GM21723 (cell line): ENCODE data around the gene BTBD10.

Experiments used
- ATAC-seq: cut with Tn5 transposase; IDR thresholded peaks from one replicate; pipeline ENCODE4 v1.9.1; 2021; ENCODE audit warnings: mild to moderate bottlenecking, moderate library complexity; ENCODE audit not compliant: unreplicated experiment

The BTBD10 gene

DNA sequence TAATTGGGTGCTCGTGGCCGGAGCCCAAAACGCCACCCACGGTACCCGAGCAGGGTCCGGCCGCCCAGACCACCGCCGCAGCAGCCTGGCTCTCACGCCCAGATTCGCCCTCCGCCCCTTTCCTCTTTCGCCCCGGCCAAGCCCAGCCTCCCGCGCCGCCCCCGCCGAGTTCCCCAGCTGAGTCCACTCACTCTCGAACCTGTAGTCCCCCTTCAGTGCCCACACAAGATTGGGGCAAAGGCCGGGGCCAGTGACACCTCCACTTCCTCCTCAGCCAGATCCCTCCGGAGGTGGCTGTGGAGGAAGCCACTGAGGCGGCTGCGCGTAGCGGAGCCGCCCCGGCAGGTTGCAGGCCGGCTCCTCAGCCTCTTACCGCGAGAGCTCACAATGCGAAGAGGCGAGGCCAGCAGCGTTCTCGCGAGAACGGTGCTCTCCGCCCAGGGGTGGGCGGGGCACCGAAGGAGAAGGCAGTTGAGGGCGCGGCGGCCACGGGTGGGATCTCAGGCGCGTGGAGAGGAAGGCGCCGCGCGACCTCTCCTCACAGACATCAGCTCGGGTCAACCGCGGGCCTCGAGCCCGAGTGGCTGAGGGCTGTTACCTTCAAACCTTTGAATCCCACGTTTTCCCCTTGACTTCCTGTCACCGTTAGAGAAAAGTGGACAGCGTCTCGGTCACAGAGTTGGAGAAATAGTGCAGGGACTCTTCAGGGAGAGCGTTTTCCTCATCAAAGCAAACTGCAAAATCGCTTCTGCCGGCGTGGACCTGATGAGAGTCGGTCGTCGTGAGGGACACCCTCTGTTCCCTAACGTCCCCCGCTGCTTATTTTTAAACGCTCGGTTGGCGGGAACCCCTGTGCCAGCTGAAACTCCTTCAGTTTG is at the start of gene BTBD10:
Gene BTBD10 (minus strand): TSS at position 322 of the 878 bp plus-strand sequence. CDS start 18,098 bp downstream, outside the sequence.
- peak; percentile 96 for ATAC-seq

DNA sequence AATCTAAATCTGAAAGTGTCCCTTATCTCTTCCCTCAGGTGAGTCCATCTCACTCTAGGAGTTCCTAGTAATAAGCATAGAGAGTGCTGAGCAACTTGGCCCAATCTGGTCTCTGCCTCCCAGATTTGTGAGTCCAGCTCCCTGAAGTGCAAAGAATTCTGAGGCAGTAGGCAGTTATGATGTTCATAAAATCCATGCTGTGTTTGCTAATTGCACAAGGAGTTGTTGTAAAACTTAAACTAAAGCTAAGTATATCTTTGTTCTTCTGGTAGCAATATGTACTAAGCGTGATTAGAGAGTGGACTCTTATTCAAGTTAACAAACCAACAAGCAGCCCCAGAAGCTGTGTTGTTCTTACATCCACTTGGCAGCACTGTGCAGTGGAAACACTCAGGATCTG is 40.4 kb upstream of the BTBD10 start:
- no peak for ATAC-seq

DNA sequence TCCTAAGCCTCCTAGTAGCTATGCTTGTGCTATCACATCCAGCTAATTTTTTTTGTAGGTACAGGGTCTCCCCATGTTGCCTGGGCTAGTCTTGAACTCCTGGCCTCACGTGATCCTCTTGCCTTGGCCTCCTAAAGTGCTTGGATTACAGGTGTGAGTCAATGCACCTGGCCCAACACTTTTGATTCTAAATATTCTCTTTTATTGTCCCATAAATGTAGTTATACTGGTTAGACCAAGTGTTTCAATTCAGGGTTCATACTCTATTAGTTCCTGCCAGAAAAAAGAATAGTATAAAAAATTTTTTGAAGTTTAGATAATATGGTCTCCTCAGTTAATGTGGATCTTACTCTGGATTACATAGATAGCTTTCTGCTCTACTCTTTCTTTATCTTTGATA is 39.5 kb upstream of the BTBD10 start:
- ATAC-seq, result no peak

DNA sequence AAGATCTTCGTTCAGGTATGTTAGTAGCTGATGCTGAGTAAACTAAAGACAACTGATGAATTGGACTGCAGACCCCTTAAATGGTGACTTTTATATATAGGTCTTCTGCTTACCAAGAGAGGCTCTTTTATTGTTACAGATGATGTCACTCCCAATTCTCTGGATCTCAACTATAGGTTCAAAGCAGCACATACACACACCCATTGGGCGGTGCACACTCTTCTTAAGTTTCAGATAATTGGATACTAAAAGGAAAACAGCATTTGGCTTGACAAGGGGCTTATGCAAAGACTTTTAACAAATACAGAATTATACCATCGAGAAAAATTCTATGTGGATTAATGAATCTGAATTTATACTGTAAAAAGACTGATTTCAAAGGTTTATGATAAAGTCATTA is 32.9 kb upstream of the BTBD10 start, which contains the start of gene PTH:
Gene PTH (minus strand): TSS at position 69 of the 400 bp plus-strand sequence. CDS start 3,142 bp downstream, outside the sequence.
- no peak for ATAC-seq

DNA sequence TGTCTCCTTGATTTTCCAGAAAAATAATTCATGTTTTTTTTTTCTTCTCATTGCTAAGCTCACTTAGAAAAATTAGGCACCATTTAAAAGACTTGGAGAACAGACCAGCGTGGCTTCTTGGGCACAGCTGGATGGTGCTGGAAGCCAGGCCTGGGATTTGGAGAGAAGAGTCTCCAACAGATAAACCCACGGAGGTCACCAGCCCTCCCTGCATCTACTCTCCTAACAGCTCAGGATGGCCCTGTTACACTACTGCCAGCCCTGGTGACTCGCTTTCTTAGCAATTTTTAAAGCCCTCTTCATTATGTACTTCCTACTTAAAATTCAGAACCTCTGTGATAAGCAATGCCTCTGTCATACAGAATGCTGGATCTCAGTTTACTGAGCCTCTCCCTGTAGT is 31.0 kb upstream of the BTBD10 start:
- no peak for ATAC-seq

DNA sequence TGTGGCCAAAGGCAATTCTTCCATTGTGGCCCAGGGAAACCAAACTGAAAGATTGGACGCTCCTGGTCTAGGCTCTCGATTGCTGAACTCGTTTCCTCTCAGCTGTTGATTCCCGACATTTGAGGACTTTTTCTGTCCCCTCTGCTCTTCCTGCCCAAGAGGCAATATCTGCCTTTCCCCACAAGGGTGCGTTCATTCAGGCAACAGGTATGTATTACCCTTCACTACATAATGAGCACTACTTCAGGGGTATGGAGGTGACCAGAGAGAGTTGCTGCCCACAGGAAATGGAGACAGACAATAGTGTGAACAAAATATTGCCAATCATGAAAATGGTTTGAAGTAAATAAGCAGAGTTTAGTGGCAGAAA is 24.6 kb upstream of the BTBD10 start:
- ATAC-seq, result peak; percentile 84

DNA sequence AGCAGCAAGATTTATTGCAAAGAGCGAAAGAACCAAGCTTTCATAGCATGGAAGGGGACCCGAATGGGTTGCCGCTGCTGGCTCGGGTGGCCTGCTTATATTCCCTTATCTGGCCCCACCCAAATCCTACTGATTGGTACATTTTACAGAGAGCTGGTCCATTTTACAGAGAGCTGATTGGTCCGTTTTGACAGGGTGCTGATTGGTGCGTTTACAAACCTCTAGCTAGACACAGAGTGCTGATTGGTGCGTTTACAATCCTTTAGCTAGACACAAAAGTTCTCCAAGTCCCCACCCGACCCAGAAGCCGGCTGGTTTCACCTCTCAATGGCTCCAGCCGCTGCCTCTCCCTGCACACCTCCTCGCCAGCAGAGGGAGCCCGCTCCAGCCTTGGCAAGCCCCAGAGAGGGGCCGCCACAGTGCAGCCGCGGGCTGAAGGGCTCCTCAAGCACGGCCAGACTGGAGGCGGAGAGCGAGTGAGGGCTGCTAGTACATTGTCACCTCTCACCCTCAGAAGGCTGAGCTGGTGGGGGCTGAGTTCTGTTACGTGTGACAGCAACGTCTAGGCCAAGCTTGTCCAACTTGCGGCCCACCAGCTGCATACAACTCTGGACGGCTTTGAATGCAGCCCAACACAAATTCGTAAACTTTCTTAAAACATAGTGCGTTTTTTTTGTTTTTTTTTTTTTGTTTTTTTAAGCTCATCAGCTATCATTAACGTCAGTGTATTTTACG is 24.1 kb upstream of the BTBD10 start:
- ATAC-seq, result peak; percentile 85

DNA sequence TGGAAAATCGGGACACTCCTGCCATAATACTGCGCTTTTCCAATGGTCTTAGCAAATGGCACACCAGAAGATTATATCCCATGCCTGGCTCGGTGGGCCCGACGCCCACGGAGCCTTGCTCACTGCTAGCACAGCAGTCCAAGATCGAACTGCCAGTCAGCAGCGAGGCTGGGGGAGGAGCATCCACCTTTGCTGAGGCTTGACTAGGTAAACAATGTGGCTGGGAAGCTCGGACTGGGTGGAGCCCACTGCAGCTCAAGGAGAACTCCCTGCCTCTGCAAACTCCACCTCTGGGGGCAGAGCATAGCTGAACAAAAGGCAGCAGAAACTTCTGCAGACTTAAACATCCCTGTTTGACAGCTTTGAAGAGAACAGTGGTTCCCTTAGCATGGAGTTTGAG is 17.2 kb upstream of the BTBD10 start:
- no peak for ATAC-seq

DNA sequence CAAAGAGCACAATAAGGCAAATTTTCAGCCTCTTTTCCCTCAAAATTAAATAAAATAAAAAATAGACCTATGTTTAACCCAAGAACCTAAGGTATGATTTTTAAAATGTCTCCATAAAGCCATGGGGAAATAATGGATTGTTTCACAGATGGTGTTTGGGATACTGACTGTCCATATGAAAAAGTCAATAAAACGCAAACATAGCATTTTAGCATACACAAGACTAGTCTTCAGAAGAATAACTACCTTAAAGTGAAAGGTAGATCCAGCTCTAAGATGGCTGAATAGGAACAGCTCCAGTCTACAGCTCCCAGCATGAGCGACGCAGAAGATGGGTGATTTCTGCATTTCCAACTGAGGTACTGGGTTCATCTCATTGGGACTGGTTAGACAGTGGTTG is 16.7 kb upstream of the BTBD10 start:
- ATAC-seq, result no peak

DNA sequence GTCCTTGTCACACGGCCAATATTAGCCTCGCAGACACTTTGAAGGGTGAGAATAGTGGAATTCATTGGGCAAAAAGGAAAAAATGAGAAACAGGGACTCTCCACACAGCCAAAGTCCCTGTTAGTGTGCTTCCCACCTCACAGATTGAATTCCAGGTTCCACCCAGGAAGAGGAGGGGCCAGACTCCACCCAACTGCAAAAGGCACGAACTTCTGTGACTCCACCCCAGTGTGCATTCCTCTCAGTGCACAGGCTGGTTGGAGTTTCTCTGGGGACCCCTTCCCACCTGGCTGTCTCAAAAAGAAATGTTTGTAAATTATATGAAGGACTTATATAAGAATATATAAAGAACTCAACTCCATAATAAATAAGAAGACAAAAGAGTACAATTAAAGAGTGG is 12.1 kb upstream of the BTBD10 start:
- no peak for ATAC-seq

DNA sequence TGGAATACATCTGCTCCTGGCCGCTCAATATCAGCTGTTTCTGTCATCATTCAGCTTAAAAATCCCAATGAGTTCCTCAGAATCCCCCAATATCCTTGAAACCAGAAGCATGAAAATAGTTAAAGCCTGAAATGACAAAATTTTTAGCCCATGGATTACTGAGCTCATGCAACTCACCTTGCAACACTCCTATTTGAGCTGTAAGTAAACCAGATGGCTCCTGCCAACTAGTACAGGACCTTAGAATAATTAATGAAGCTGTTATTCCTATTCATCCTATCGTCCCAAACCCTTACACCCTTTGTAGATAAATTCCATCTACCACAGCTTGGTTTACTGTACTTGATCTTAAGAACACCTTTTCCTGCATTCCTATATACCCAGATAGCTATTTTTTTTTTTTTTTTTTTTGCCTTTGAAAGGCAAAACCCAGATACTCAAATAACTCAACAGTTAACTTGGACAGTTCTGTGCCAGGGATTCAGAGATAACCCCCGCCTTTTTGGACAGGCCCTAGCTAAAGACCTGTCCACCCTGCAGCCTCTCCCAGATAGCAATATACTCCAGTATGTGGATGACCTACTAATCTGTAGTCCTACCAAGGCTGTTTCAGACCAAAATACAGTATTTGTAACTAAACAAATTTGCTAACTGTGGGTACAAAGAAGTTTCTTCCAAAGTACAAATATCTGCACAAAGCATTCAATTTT is 10.1 kb upstream of the BTBD10 start:
- ATAC-seq, result no peak

DNA sequence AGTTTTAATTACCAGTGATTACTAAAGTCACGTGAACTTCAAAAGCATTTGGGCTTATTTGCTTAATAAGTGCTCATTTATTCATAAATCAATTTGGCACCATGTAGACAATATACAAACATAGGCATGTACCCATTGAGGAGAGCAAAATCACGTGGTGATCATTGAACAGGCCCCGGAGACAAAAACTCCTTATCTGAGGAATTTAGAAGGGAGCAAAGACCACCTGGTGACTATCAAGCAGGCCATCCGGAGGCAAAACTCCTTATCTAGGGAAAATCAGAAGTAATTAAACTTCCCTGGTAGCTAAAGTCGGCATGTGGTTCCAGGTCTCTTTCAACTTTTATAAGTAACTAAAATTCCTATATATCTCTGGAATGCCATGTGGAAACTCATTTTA is 5.7 kb upstream of the BTBD10 start:
- ATAC-seq, result no peak

DNA sequence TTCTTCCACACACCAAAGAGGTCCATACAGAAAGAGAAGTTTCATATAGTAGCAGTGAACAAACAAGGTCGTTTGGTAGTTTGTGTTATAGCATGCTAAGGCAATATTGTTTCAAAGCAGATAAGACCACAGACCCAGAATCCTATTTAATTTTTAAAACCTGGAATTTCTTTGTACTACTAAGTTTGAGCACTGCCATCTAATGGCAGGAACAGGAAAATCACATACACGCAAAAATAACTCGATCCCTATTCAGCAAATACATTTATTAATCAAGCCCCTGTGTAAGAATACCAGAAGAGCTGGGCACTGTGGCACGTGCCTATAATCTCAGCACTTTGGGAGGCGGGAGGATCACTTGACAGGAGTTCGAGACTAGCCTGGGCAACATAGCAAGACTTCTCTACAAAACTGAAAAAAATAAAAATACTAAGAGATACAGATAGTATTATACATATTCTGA is 2.9 kb upstream of the BTBD10 start:
- no peak for ATAC-seq

DNA sequence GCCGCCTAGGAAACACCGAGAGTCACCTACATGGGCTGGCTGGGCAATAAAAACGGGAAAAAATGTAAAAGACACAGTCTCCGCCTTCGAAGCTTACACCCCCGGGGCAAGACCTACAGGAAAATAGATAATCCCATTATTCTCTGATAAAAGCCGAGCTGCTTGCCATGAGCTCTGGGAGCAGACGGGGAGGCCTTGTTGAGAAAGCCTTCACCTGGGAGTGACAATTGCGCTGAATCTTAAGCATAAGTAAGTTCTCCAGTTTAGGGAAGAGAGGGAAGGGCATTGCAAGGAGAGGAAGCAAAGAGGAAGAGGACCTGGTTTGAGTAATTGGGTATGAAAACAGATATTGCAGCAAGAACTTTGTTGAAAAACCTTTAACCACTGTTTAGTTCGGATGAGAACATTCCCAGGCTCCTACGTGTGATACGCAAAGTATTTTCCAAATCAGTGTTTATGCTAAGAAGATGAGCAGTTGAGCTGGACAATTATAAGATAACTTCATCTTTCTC is 813 bp upstream of the BTBD10 start:
- no peak for ATAC-seq

DNA sequence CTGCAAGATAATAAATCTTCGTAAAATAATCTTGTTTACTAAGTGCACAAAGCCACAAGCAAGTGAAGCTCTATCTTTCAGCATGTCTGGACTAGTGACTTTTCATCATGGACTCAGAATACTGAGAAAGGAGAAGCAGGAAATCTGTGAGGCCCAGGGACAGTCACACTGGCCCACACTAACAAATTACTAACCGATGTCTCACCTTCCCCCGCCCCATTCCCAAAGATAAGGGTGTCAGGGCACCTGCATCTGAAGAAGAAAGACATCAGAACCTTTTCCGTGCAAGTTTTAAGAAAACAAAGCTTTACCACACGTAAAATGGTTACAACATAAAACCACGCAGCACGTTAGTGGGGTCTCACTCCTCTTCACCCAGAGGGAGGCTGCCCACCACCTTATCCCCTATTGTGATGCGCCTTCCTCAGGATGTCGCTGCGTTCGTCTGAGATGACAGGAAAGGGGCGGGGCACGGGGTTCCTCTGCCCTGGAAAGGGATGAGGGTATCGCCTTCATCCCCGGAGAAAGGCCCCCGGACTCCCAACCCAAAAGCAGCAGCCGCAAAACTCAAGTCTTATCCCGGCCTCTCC is 616 bp downstream of the BTBD10 start:
- peak; percentile 53 for ATAC-seq

DNA sequence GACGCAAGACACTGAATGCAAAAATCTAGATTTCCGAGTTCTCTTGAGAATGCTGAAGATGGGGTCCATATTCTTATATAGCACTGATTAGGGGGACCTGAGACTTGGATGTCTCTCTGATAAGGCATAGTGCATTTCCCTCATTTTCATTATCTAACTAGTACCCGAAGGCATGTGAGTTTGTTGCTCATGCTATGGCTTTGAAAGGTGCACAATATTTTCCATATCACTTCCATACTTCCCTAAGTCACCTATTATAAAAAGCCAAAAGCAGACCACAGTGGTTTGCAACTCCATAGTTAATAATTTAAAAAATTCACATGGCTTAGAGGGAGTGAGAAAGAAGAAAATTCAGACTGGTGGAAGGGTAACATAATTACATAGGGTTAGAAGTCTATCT is 1.7 kb downstream of the BTBD10 start:
- ATAC-seq, result no peak

DNA sequence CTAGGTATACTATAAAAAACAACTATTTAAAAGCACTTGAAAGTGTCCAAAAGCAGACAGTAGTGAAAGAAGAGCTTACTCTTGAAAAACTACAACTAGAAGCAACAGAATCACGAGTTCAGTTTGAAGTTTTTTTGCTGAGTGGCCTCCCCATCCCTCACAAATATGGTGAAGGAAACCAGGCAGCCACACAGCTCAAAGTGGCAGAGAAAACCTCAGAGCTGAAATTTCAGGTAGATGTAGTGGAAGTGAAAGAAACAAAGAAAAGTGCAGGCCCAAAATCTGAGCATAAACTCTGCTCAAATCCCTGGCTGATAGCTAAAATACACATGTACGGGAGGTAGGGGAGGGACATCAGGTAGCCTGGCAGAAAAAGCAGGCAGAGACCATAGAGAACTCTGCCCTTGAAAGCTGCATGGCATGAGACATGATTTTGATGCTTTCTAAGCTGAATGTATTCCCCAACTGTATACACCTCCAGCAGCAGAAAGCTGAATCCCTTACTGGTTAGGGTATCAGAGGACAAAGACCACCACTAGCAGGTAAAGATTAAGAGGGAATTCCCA is 12.1 kb downstream of the BTBD10 start:
- no peak for ATAC-seq

DNA sequence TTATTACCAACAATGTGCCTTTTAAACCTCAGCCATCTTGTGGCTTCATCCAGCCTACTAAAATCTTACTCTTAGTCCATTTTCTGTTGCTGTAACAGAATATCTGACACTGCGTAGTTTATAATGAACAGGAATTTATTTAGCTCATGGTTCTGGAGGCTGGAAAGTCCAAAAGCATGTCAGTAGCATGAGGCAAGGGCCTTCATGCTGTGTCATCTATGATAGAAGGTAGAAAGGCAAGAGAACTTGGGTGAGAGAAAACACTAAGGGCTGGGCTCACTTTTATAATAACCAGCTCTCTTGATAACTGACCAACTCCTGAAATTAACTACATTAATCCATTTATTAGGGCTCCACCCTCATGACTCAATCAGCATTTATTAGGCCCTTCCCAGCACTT is 13.5 kb downstream of the BTBD10 start:
- no peak for ATAC-seq

DNA sequence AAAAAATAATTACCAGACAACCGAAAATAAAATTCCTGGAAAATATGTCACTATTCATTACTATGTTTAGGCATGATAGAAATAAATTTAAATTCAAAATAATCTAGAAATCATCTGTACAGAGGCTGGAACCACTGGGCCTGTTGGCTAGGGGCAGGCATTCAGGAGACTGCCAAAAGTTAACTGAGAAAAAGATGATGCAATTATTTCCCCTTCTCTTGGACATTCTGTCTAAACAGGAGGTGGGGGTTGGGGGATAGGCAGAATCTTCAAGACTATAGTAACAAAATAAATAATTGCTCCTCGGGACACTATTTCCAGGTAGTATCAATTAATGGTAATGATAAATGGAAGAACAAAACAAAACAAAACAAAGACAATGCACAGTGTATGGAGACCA is 14.1 kb downstream of the BTBD10 start:
- ATAC-seq, result no peak

DNA sequence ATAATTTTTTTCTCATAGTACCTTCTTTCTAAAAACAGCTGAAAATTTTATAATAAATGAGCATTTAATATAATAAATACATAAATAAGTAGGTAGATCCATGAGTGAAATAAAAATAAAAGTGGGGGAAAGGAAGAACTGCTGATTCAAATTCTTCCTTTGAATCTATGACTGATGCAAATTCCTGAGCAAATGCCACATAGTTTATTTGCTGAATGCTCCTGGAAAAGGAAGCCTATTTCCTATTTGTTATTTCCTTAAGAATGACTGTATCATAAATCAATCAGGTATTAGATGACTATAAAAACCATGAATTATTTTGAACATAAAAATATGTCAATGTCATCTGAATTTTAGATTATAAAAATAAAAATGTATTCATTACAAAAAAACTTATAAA is 16.6 kb downstream of the BTBD10 start:
- ATAC-seq, result no peak
